Panc1 (cell line): ENCODE measurements around the gene AP3S1. TPM values are rescaled to one million over a fixed set of nuclear protein-coding genes. Genes with fewer than 3 reads are reported as not detected.
"Not testable (repeated sequence)": the region's sequence is repeated elsewhere in the genome, so short reads cannot be mapped to it uniquely, and the experiment has no call there.

Experiments
- ATAC-seq: fragments of 200-7000 bp; cut with Tn5 transposase; 2 replicates; pipeline ENCODE4 v1.9.1; 2020; ENCODE audit warnings: mild to moderate bottlenecking, moderate library complexity
- BruUV-seq: library from RNA; stranded (reverse); fragments of 400-500 nt; replicated peaks from 2 replicates; lab custom pipeline; 2021; lab: Mats Ljungman, UMichigan
- CTCF ChIA-PET: fragments of 300-600 bp; sonication (Branson Sonifier 250); formaldehyde crosslinking; loops from one replicate; lab custom pipeline; 2022; ENCODE audit warnings: antibody characterized with exemption; lab: Charles Lee
- POLR2A ChIA-PET: fragments of 300-600 bp; sonication (Branson Sonifier 250); formaldehyde crosslinking; loops from one replicate; lab custom pipeline; 2022; ENCODE audit warnings: antibody characterized with exemption; lab: Charles Lee
- DNase-seq: peaks from one replicate; pipeline ENCODE4 v3.0.0-alpha.2; 2010; ENCODE audit warnings: low read depth, low spot score
- H3K27ac ChIP-seq: 2 replicates; pipeline ENCODE4 v1.5.1; 2011; ENCODE audit warnings: mild to moderate bottlenecking, low read length, inconsistent platforms
- H3K27me3 ChIP-seq: fragments of 200-500 bp; sonication (Bioruptor generic); 2 replicates; pipeline ENCODE4 v1.6.0; 2014; ENCODE audit warnings: low read length, inconsistent platforms; ENCODE audit not compliant: control insufficient read depth, insufficient read depth
- H3K36me3 ChIP-seq: fragments of 200-500 bp; sonication (Bioruptor generic); 2 replicates; pipeline ENCODE4 v1.5.1; 2014; ENCODE audit warnings: inconsistent platforms, mild to moderate bottlenecking, low read length, moderate library complexity; ENCODE audit not compliant: control insufficient read depth, insufficient read depth
- H3K4me1 ChIP-seq: 2 replicates; pipeline ENCODE4 v1.5.1; 2011; ENCODE audit warnings: inconsistent platforms, mild to moderate bottlenecking, low read length, moderate library complexity; ENCODE audit not compliant: control insufficient read depth, insufficient read depth
- H3K4me3 ChIP-seq, 2 experiments: 2 replicates each; pipeline ENCODE4 v1.5.1; 2011 to 2012; ENCODE audit warnings: low read depth in 2 of 2, low read length in 2 of 2, mild to moderate bottlenecking in 2 of 2, inconsistent platforms in 1 of 2, moderate library complexity in 1 of 2
- H3K9me3 ChIP-seq: fragments of 200-500 bp; sonication (Bioruptor generic); 2 replicates; pipeline ENCODE4 v1.5.1; 2014; ENCODE audit warnings: low read depth, mild to moderate bottlenecking, inconsistent platforms, low read length, moderate library complexity; ENCODE audit not compliant: control insufficient read depth, insufficient read depth
- CTCF ChIP-seq: fragments of 450-650 bp; IDR thresholded peaks from 2 replicates; pipeline ENCODE4 v1.5.1; 2017; ENCODE audit warnings: mild to moderate bottlenecking
- POLR2AphosphoS5 ChIP-seq: IDR thresholded peaks from 2 replicates; pipeline ENCODE4 v1.6.1; 2012; ENCODE audit warnings: mild to moderate bottlenecking, low read depth, low read length, moderate library complexity
- REST ChIP-seq, 2 experiments: IDR thresholded peaks; 2 replicates each; pipeline ENCODE4 v1.6.1; 2011 to 2012; ENCODE audit warnings: low read depth in 2 of 2, control low read depth in 1 of 2, low read length in 1 of 2, mild to moderate bottlenecking in 1 of 2, moderate library complexity in 1 of 2; ENCODE audit not compliant: insufficient read depth in 1 of 2
- SIN3A ChIP-seq: IDR thresholded peaks from 2 replicates; pipeline ENCODE4 v1.6.1; 2012; ENCODE audit warnings: low read depth, mild to moderate bottlenecking, low read length, moderate library complexity, borderline replicate concordance; ENCODE audit not compliant: insufficient read depth
- TCF7L2 ChIP-seq: IDR thresholded peaks from 2 replicates; pipeline ENCODE4 v1.6.1; 2011; ENCODE audit warnings: mild to moderate bottlenecking, low read depth, low read length, inconsistent platforms
- in situ Hi-C: cut with HindIII; loops from 2 replicates; pipeline ENCODE4 v1.10.0; 2016; ENCODE audit warnings: low sequenced_read_pairs, low pct_unique_long_range_greater_than_20kb
- intact Hi-C: fragments of 100-400 bp; cut with micrococcal nuclease; formaldehyde crosslinking; loops from one replicate; pipeline ENCODE4 v1.10.0; 2022; ENCODE audit not compliant: unreplicated experiment
- total RNA-seq: library from RNA; stranded (reverse); gene quantifications from one replicate; pipeline ENCODE4 v1.2.1, GENCODE V29; 2021; ENCODE audit not compliant: unreplicated experiment

Gene AP3S1
- total RNA-seq, 1 experiment from 2014 or later = 88.8 TPM

GRCh38 chr5:115875447-115875846, 33.7 kb downstream of the AP3S1 start:
- H3K27ac ChIP-seq = no peak overlapping the region
- in situ Hi-C loops (no loop called here), intact Hi-C loops (no loop called here)
- TF ChIP-seq POLR2AphosphoS5 (no peak), REST (IDR thresholded peaks at IDR 0.05; ENCODE audit: insufficient read depth in 1 of 2, low read depth in 2 of 2, low read length in 1 of 2) (no peak)
- POLR2A ChIA-PET = no interaction called here
- no peaks in the 10 kb centered on the region for H3K27me3 ChIP-seq
- BruUV-seq = no TSS peak
- CTCF ChIA-PET = interaction anchor here (0.5 kb wide), 1 partner anchor 1802 kb away, joined by 3 read pairs; no protein-coding TSS in a partner anchor
- H3K36me3 ChIP-seq = no peaks in the 10 kb centered on the region
- H3K4me3 ChIP-seq = no peak overlapping the region
- no peaks in the 10 kb centered on the region for H3K9me3 ChIP-seq
- DNase-seq (no peak), ATAC-seq (no peak)
- peaks cover 4% of the 10 kb centered on the region; the same call in 1 of the 2 replicates for H3K4me1 ChIP-seq

GRCh38 chr5:115877342-115877741, 35.6 kb downstream of the AP3S1 start:
- H3K27ac ChIP-seq, H3K9me3 ChIP-seq, CTCF ChIA-PET, intact Hi-C loops, H3K36me3 ChIP-seq, POLR2A ChIA-PET, H3K4me3 ChIP-seq, H3K27me3 ChIP-seq, BruUV-seq, in situ Hi-C loops, H3K4me1 ChIP-seq, ATAC-seq, DNase-seq: not testable (repeated sequence)

- H3K27me3 ChIP-seq, H3K27ac ChIP-seq, POLR2A ChIA-PET, ATAC-seq, BruUV-seq, H3K9me3 ChIP-seq, H3K4me1 ChIP-seq, intact Hi-C loops, DNase-seq, H3K36me3 ChIP-seq, in situ Hi-C loops, CTCF ChIA-PET, H3K4me3 ChIP-seq: not testable (repeated sequence)
Measured at GRCh38 chr5:115882434-115882833, 40.7 kb downstream of the AP3S1 start.

- no peak for DNase-seq
- CTCF ChIA-PET = no interaction called here
- no TSS peak for BruUV-seq
- H3K9me3 ChIP-seq = no peaks in the 10 kb centered on the region
- ATAC-seq = no peak
- no peaks in the 10 kb centered on the region for H3K4me1 ChIP-seq
- no peak for TF ChIP-seq SIN3A
- TF ChIP-seq POLR2AphosphoS5 = no peak
- TF ChIP-seq CTCF = no peak
- TF ChIP-seq TCF7L2 = no peak
- no peak for TF ChIP-seq REST (IDR thresholded peaks at IDR 0.05; ENCODE audit: insufficient read depth in 1 of 2, low read depth in 2 of 2, low read length in 1 of 2)
- no peaks in the 10 kb centered on the region for H3K27me3 ChIP-seq
- intact Hi-C loops (no loop called here), in situ Hi-C loops (no loop called here)
- POLR2A ChIA-PET = no interaction called here
- no peak overlapping the region for H3K4me3 ChIP-seq
- no peaks in the 10 kb centered on the region for H3K36me3 ChIP-seq
- no peak overlapping the region for H3K27ac ChIP-seq
Measured at GRCh38 chr5:115884704-115885103, 43.0 kb downstream of the AP3S1 start.
